Measurements from ENCODE around the gene ZBED4.

Gene ZBED4

DNA sequence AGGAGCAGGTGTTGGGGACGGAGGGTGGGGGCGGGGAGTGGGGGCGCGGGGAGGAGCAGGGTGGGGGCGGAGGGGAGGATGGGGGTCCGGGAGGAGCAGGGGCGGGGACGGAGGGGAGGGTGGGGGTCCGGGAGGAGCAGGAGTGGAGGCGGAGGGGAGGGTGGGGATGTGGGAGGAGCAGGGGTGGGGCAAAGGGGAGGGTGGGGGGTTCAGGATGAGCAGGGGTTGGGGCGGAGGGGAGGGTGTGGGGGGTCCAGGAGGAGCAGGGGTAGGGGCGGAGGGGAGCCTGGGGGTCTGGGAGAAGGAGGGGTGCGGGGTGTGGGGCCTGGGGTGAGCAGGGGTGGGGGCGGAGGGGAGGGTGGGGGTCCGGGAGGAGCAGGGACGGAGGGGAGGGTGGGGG is 81.9 kb downstream of the ZBED4 start:
- H3K4me1 ChIP-seq (ENCODE audit: low read length), result peaks cover 32% of the 10 kb centered on the region
- H3K9me2 ChIP-seq (replicated peaks; ENCODE audit: insufficient read depth, low read length), result no peaks in the 10 kb centered on the region
- H3K9ac ChIP-seq (ENCODE audit: low read length), result no peak overlapping the region
- TF ChIP-seq EZH2 (optimal IDR thresholded peaks at IDR 0.05; ENCODE audit: low read depth, low read length), result no peak
- TF ChIP-seq, protein P1, sequence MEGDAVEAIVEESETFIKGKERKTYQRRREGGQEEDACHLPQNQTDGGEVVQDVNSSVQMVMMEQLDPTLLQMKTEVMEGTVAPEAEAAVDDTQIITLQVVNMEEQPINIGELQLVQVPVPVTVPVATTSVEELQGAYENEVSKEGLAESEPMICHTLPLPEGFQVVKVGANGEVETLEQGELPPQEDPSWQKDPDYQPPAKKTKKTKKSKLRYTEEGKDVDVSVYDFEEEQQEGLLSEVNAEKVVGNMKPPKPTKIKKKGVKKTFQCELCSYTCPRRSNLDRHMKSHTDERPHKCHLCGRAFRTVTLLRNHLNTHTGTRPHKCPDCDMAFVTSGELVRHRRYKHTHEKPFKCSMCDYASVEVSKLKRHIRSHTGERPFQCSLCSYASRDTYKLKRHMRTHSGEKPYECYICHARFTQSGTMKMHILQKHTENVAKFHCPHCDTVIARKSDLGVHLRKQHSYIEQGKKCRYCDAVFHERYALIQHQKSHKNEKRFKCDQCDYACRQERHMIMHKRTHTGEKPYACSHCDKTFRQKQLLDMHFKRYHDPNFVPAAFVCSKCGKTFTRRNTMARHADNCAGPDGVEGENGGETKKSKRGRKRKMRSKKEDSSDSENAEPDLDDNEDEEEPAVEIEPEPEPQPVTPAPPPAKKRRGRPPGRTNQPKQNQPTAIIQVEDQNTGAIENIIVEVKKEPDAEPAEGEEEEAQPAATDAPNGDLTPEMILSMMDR (IDR thresholded peaks at IDR 0.05; ENCODE audit: low read length), result no peak
- no peak for TF ChIP-seq EZH2phosphoT487 (IDR thresholded peaks at IDR 0.05; ENCODE audit: low read length)
- H3K27me3 ChIP-seq (replicated peaks; ENCODE audit: insufficient read depth, low read length), result no peaks in the 10 kb centered on the region
- no peak overlapping the region for H3K4me3 ChIP-seq (ENCODE audit: low read length)
- no peak overlapping the region for H2AFZ ChIP-seq (ENCODE audit: low read length)
- no peaks in the 10 kb centered on the region for H4K20me1 ChIP-seq (ENCODE audit: insufficient read depth, low read length)
- H3K36me3 ChIP-seq (replicated peaks; ENCODE audit: insufficient read depth, low read length), result no peaks in the 10 kb centered on the region
- DNase-seq, result no peak
- no peaks in the 10 kb centered on the region for H3K79me2 ChIP-seq (ENCODE audit: low read length)
- H3K27ac ChIP-seq (ENCODE audit: low read length), result no peak overlapping the region
- no peaks in the 10 kb centered on the region for H3K9me3 ChIP-seq (replicated peaks; ENCODE audit: insufficient read depth, low read length)
- peaks cover 26% of the 10 kb centered on the region; the same call in 1 of the 2 replicates for H3F3A ChIP-seq (ENCODE audit: insufficient read depth, low read length)
- H3K4me2 ChIP-seq (ENCODE audit: low read depth, low read length), result no peak overlapping the region

DNA sequence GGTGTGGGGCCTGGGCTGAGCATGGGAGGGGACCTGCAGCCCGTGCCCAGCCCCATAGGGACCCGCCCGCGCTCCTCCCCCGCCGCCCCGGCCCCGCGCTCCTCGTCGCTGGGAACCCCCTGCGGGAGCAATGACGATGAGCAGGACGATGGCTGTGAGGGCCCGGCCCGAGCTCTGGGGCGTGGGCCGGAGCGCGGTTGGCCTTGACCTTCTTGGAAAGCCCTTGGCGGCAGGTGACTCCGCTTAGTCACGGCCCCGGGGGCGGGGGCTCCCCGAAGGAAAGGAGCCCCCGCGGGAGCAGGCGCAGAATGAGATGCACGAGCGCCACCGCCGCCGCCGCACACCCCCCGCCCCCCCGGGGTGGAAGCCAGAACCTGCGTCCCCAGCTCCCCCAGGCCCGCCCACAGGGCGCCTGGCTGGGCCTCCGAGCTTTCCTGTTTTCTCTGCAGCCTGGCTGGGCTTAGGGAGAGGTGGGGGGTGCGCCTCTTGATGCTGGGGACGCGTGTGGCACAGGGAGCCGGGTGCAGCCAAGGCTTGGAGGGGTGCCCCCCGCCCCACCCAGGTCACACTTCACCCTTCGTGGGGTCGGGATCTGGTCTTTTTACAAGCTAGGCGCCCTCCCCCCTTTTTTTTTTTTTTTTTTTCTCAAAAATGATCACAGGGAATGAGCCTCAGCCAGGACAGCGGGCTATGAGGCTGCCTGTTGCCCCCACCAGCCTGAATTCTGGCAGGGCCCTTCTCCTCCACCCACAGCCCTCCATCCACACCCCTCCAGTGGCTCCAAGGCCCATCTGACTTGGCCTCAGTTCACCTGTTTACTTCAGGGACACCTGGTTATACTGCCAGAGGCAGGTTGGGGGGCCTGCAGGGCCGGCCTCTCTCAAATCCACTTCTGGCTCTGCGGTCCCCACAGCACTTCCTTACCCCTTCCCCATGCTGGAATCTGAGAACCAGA is 82.7 kb downstream of the ZBED4 start:
- Histone ChIP-seq H3K79me2 (ENCODE audit: low read length) (no peaks in the 10 kb centered on the region), H3K36me3 (replicated peaks; ENCODE audit: insufficient read depth, low read length) (no peaks in the 10 kb centered on the region), H3K9me3 (replicated peaks; ENCODE audit: insufficient read depth, low read length) (no peaks in the 10 kb centered on the region), H3K4me2 (ENCODE audit: low read depth, low read length) (peak overlapping the region; percentile 72; the same call in 1 of the 2 replicates), H3K9me2 (replicated peaks; ENCODE audit: insufficient read depth, low read length) (no peaks in the 10 kb centered on the region), H2AFZ (ENCODE audit: low read length) (peak overlapping the region; percentile 43), H3K27ac (ENCODE audit: low read length) (peak overlapping the region; percentile 88), H3K4me1 (ENCODE audit: low read length) (peaks cover 24% of the 10 kb centered on the region), H3K27me3 (replicated peaks; ENCODE audit: insufficient read depth, low read length) (no peaks in the 10 kb centered on the region), H4K20me1 (ENCODE audit: insufficient read depth, low read length) (no peaks in the 10 kb centered on the region), H3K4me3 (ENCODE audit: low read length) (peak overlapping the region; percentile 54), H3K9ac (ENCODE audit: low read length) (peak overlapping the region; percentile 65), H3F3A (ENCODE audit: insufficient read depth, low read length) (peaks cover 19% of the 10 kb centered on the region; the same call in 1 of the 2 replicates)
- TF ChIP-seq EZH2 (optimal IDR thresholded peaks at IDR 0.05; ENCODE audit: low read depth, low read length) (no peak), EZH2phosphoT487 (IDR thresholded peaks at IDR 0.05; ENCODE audit: low read length) (no peak)
- TF ChIP-seq, protein P1 (IDR thresholded peaks at IDR 0.05; ENCODE audit: low read length), result no peak
- peak; percentile 87 for DNase-seq

DNA sequence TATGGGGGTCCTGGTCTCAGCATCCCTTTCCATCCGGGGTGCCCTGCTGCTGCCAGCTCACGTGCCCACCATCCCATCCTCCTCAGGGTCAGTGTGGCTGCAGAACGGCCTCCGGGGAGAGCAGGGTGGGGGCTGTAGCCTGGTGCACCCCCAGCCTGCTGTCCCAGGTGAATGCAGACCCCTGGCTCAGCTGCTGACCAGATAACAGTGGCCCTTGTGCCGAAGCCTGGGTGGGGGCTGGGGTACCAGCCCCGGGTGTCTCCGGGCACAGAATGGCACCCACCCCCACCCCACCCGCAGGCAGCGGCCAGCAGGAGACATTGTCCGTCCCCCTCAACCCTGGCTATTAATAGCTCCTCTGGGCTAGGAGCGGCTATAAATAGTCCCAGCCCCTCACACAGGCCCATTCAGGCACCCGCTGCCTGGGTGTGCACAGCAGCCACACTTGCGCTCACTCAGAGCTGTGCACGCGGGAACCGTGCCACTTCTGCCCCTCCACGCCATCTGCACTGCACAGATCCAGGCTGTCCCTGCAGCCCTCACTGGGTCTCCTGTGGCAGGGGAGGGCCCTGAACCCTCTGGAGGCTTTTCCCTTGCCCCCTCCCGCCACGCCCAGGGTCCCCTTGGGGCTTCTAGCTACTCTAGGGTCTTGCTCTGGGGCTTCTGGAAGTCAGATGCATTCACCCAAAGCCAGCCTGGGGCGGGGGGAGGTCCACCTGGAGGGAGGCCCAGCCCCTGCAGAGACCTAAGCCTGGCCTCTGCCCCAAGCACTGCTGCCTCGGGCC is 83.5 kb downstream of the ZBED4 start:
- peaks cover 14% of the 10 kb centered on the region; the same call in 1 of the 2 replicates for H3F3A ChIP-seq (ENCODE audit: insufficient read depth, low read length)
- no peaks in the 10 kb centered on the region for H3K9me3 ChIP-seq (replicated peaks; ENCODE audit: insufficient read depth, low read length)
- H3K27ac ChIP-seq (ENCODE audit: low read length), result peak overlapping the region; percentile 88; the same call in 1 of the 2 replicates
- 0 out of 2 replicates have a peak overlapping the region, but pooled peaks have one; percentile 43 for H2AFZ ChIP-seq (ENCODE audit: low read length)
- H3K27me3 ChIP-seq (replicated peaks; ENCODE audit: insufficient read depth, low read length), result no peaks in the 10 kb centered on the region
- H3K4me2 ChIP-seq (ENCODE audit: low read depth, low read length), result peak overlapping the region; percentile 72; the same call in 1 of the 2 replicates
- no peaks in the 10 kb centered on the region for H3K36me3 ChIP-seq (replicated peaks; ENCODE audit: insufficient read depth, low read length)
- no peaks in the 10 kb centered on the region for H4K20me1 ChIP-seq (ENCODE audit: insufficient read depth, low read length)
- H3K79me2 ChIP-seq (ENCODE audit: low read length), result no peaks in the 10 kb centered on the region
- no peak for DNase-seq
- TF ChIP-seq, protein P1 (IDR thresholded peaks at IDR 0.05; ENCODE audit: low read length), result no peak
- TF ChIP-seq EZH2 (optimal IDR thresholded peaks at IDR 0.05; ENCODE audit: low read depth, low read length) (no peak), EZH2phosphoT487 (IDR thresholded peaks at IDR 0.05; ENCODE audit: low read length) (no peak)
- H3K9ac ChIP-seq (ENCODE audit: low read length), result peak overlapping the region; percentile 65; the same call in 1 of the 2 replicates
- H3K4me3 ChIP-seq (ENCODE audit: low read length), result no peak overlapping the region
- peaks cover 19% of the 10 kb centered on the region for H3K4me1 ChIP-seq (ENCODE audit: low read length)
- no peaks in the 10 kb centered on the region for H3K9me2 ChIP-seq (replicated peaks; ENCODE audit: insufficient read depth, low read length)
